IMR-90 (cell line): ENCODE results near the gene POLR2I. TPM values are rescaled to one million over a fixed set of nuclear protein-coding genes. Genes with fewer than 3 reads are reported as not detected.

ENCODE experiments used
- ATAC-seq: fragments of 200-7000 bp; cut with Tn5 transposase; 2 replicates; pipeline ENCODE4 v1.9.1; 2020; ENCODE audit warnings: low read depth, mild to moderate bottlenecking, moderate library complexity
- BruUV-seq: library from RNA; stranded (reverse); fragments of 400-500 nt; replicated peaks from 2 replicates; lab custom pipeline; 2021; lab: Mats Ljungman, UMichigan
- CTCF ChIA-PET: fragments of 300-600 bp; formaldehyde crosslinking; extraction: SDS; loops from one replicate; lab custom pipeline; 2021; ENCODE audit warnings: antibody characterized with exemption; lab: Yijun Ruan, JAX
- POLR2A ChIA-PET: fragments of 300-600 bp; sonication (Branson Sonifier 250); formaldehyde crosslinking; loops from one replicate; lab custom pipeline; 2022; ENCODE audit warnings: antibody characterized with exemption; ENCODE audit not compliant: unreplicated experiment; lab: Charles Lee
- DNase-seq: peaks from one replicate; pipeline ENCODE4 v3.0.0; 2013
- H2AFZ ChIP-seq: replicated peaks from 2 replicates; pipeline ENCODE3; 2013; ENCODE audit warnings: low read length, mild to moderate bottlenecking; ENCODE audit not compliant: poor library complexity
- H2AK5ac ChIP-seq: 2 replicates; pipeline ENCODE4 v1.6.1; 2013; ENCODE audit warnings: low read depth, low read length, inconsistent platforms
- H2AK9ac ChIP-seq: replicated peaks from 2 replicates; pipeline ENCODE3; 2013; ENCODE audit warnings: mild to moderate bottlenecking, low read depth, low read length, moderate library complexity; ENCODE audit not compliant: poor library complexity
- H2BK120ac ChIP-seq: 2 replicates; pipeline ENCODE4 v1.6.1; 2013; ENCODE audit warnings: low read depth, low read length, inconsistent platforms
- H2BK15ac ChIP-seq: 3 replicates; pipeline ENCODE4 v1.6.1; 2013; ENCODE audit warnings: low read depth, low read length, inconsistent platforms
- H2BK20ac ChIP-seq: 2 replicates; pipeline ENCODE4 v1.6.1; 2013; ENCODE audit warnings: low read depth, mild to moderate bottlenecking, inconsistent platforms, low read length, moderate library complexity
- H2BK5ac ChIP-seq: 2 replicates; pipeline ENCODE4 v1.6.1; 2013; ENCODE audit warnings: mild to moderate bottlenecking, low read depth, low read length, inconsistent platforms; ENCODE audit not compliant: poor library complexity, severe bottlenecking
- H3K14ac ChIP-seq: replicated peaks from 2 replicates; pipeline ENCODE4 v1.6.1; 2013; ENCODE audit warnings: low read depth, low read length, inconsistent platforms
- H3K18ac ChIP-seq: 2 replicates; pipeline ENCODE4 v1.6.1; 2013; ENCODE audit warnings: low read depth, low read length, control low read depth
- H3K23ac ChIP-seq: 2 replicates; pipeline ENCODE4 v1.6.1; 2013; ENCODE audit warnings: low read depth, low read length, inconsistent platforms
- H3K27ac ChIP-seq: 2 replicates; pipeline ENCODE4 v1.5.1; 2013; ENCODE audit warnings: mild to moderate bottlenecking, control low read depth, low read length; ENCODE audit not compliant: insufficient read depth
- H3K27me3 ChIP-seq: 2 replicates; pipeline ENCODE4 v1.6.1; 2013; ENCODE audit warnings: low read length; ENCODE audit not compliant: control insufficient read depth, insufficient read depth
- H3K36me3 ChIP-seq: 2 replicates; pipeline ENCODE4 v1.6.1; 2013; ENCODE audit warnings: low read length, mixed read lengths; ENCODE audit not compliant: control insufficient read depth, insufficient read depth
- H3K4ac ChIP-seq: 2 replicates; pipeline ENCODE4 v1.6.1; 2013; ENCODE audit warnings: low read depth, low read length, inconsistent platforms
- H3K4me1 ChIP-seq: 2 replicates; pipeline ENCODE4 v1.6.1; 2013; ENCODE audit warnings: low read length, mixed read lengths; ENCODE audit not compliant: control insufficient read depth, insufficient read depth
- H3K4me2 ChIP-seq: 2 replicates; pipeline ENCODE4 v1.6.1; 2013; ENCODE audit warnings: low read depth, mild to moderate bottlenecking, control low read depth, low read length, moderate library complexity
- H3K4me3 ChIP-seq: 2 replicates; pipeline ENCODE4 v1.5.1; 2013; ENCODE audit warnings: low read depth, mild to moderate bottlenecking, control low read depth, low read length, moderate library complexity; ENCODE audit not compliant: insufficient read depth
- H3K56ac ChIP-seq: 2 replicates; pipeline ENCODE4 v1.6.1; 2013; ENCODE audit warnings: low read length, inconsistent platforms; ENCODE audit not compliant: insufficient read depth; ENCODE audit errors: extremely low read depth
- H3K79me1 ChIP-seq, 2 experiments: 2 replicates each; pipeline ENCODE4 v1.6.1; 2013; ENCODE audit warnings: low read length in 2 of 2, inconsistent platforms in 1 of 2, low read depth in 1 of 2
- H3K9ac ChIP-seq: 2 replicates; pipeline ENCODE4 v1.6.1; 2013; ENCODE audit warnings: low read depth, low read length, control low read depth
- H3K9me1 ChIP-seq: 2 replicates; pipeline ENCODE4 v1.6.1; 2013; ENCODE audit warnings: low read length, inconsistent platforms; ENCODE audit not compliant: insufficient read depth
- H3K9me3 ChIP-seq: 2 replicates; pipeline ENCODE4 v1.6.1; 2013; ENCODE audit warnings: low read length; ENCODE audit not compliant: control insufficient read depth, insufficient read depth
- H4K20me1 ChIP-seq: 2 replicates; pipeline ENCODE4 v1.6.1; 2013; ENCODE audit warnings: low read length, inconsistent platforms; ENCODE audit not compliant: insufficient read depth
- H4K5ac ChIP-seq: 2 replicates; pipeline ENCODE4 v1.6.1; 2013; ENCODE audit warnings: mild to moderate bottlenecking, low read depth, low read length, control low read depth
- H4K8ac ChIP-seq, 2 experiments: 2 replicates each; pipeline ENCODE4 v1.6.1; 2013; ENCODE audit warnings: low read depth in 2 of 2, low read length in 2 of 2, control low read depth in 1 of 2, inconsistent platforms in 1 of 2
- H4K91ac ChIP-seq: 2 replicates; pipeline ENCODE4 v1.6.1; 2013; ENCODE audit warnings: low read depth, low read length, inconsistent platforms; ENCODE audit not compliant: insufficient read depth
- CEBPB ChIP-seq: IDR thresholded peaks from 2 replicates; pipeline ENCODE4 v1.6.1; 2012; ENCODE audit warnings: low read depth, low read length, improper control_type of control experiment
- MAFK ChIP-seq: IDR thresholded peaks from 2 replicates; pipeline ENCODE4 v1.6.1; 2012; ENCODE audit warnings: low read depth, low read length, improper control_type of control experiment
- RCOR1 ChIP-seq: IDR thresholded peaks from 2 replicates; pipeline ENCODE4 v1.6.1; 2012; ENCODE audit warnings: mild to moderate bottlenecking, low read length, improper control_type of control experiment; ENCODE audit not compliant: insufficient replicate concordance
- RFX5 ChIP-seq: IDR thresholded peaks from 2 replicates; pipeline ENCODE4 v1.8.0; 2012; ENCODE audit warnings: low read depth, mild to moderate bottlenecking, low read length, moderate library complexity
- WGBS, 2 experiments: methylation state at CpG; one replicate each; pipeline versions ENCODE4 v1.1.5 to v1.1.7; 2013; ENCODE audit warnings: missing lambda C conversion rate in 2 of 2; ENCODE audit not compliant: insufficient read length in 1 of 2; ENCODE audit errors: extremely low coverage in 2 of 2; 5-methylcytosine and 5-hydroxymethylcytosine counted together
- dilution Hi-C: fragments of 300-500 bp; cut with HindIII; formaldehyde crosslinking; loops from one replicate; pipeline ENCODE4 v1.14.3; 2018; ENCODE audit warnings: low sequenced_read_pairs; ENCODE audit not compliant: unreplicated experiment
- in situ Hi-C: fragments of 300-500 bp; cut with MboI; formaldehyde crosslinking; loops from 3 replicates; pipeline ENCODE4 v1.14.3; 2019; ENCODE audit warnings: low sequenced_read_pairs, inconsistent platforms, mixed read lengths
- intact Hi-C: fragments of 100-400 bp; cut with micrococcal nuclease; formaldehyde crosslinking; loops from 2 replicates; pipeline ENCODE4 v1.10.0; 2022
- polyA plus RNA-seq, 3 experiments: library from polyadenylated mRNA; depleted of rRNA; stranded (reverse); fragments of >200 nt; gene quantifications; 2 replicates each; pipeline ENCODE4 v1.2.3, GENCODE V29; 2012; ENCODE audit warnings: low replicate concordance in 1 of 3
- total RNA-seq: library from RNA; depleted of rRNA; stranded (reverse); fragments of >200 nt; gene quantifications from 2 replicates; pipeline ENCODE4 v1.2.3, GENCODE V29; 2012

Gene POLR2I
- total and polyA plus RNA-seq, 2 of the 4 experiments (the other 2 are of a cell fraction), result 35.8 to 59.7 TPM

GRCh38 chr19:36116344-36116637, 1.6 kb upstream of the POLR2I start:
- H3K27me3 ChIP-seq, result no peaks in the 10 kb centered on the region
- H2BK120ac ChIP-seq, result no peak overlapping the region
- peak overlapping the region; percentile 4 for H2BK5ac ChIP-seq
- POLR2A ChIA-PET, result no interaction called here
- peaks cover 16% of the 10 kb centered on the region for H4K20me1 ChIP-seq
- no peaks in the 10 kb centered on the region for H3K9me3 ChIP-seq
- peak overlapping the region; percentile 63 for H3K4me3 ChIP-seq
- peaks cover 28% of the 10 kb centered on the region for H3K36me3 ChIP-seq
- H2BK15ac ChIP-seq, result no peak overlapping the region
- dilution Hi-C loops (no loop called here), in situ Hi-C loops (no loop called here), intact Hi-C loops (no loop called here)
- H3K56ac ChIP-seq, result peak overlapping the region; percentile 43; the same call in 1 of the 2 replicates
- H3K18ac ChIP-seq, result no peak overlapping the region
- WGBS, 2 experiments, result no CpG with 5 or more reads among the region's 1 CpG
- peak overlapping the region; percentile 88 for H3K14ac ChIP-seq
- H3K4me1 ChIP-seq, result peaks cover 7% of the 10 kb centered on the region
- peak overlapping the region; percentile 24 for H4K91ac ChIP-seq
- H3K4me2 ChIP-seq, result peak overlapping the region; percentile 94
- peak overlapping the region; percentile 65; the same call in 1 of the 2 replicates for H4K5ac ChIP-seq
- H2AFZ ChIP-seq, result peak overlapping the region; percentile 100
- H2AK9ac ChIP-seq, result peak overlapping the region; percentile 99
- H4K8ac ChIP-seq, result peak overlapping the region; percentile 34 to 95; a peak in 3 of 4 replicates
- H3K4ac ChIP-seq, result peak overlapping the region; percentile 93
- CTCF ChIA-PET, result interaction anchor here (3.5 kb wide), 1 partner anchor 11 kb away, joined by 14 read pairs; no protein-coding TSS in a partner anchor
- no peak for ATAC-seq
- TF ChIP-seq RFX5 (no peak), MAFK (no peak), RCOR1 (no peak), CEBPB (no peak)
- peaks cover 27 to 66% of the 10 kb centered on the region in 2 experiments for H3K79me1 ChIP-seq
- no peak overlapping the region for H2BK20ac ChIP-seq
- no TSS peak for BruUV-seq
- no peak for DNase-seq
- H3K27ac ChIP-seq, result peak overlapping the region; percentile 71
- 0 out of 2 replicates have a peak, but pooled peaks cover 6% of the 10 kb centered on the region for H3K9me1 ChIP-seq
- peak overlapping the region; percentile 99 for H2AK5ac ChIP-seq
- peak overlapping the region; percentile 83 for H3K9ac ChIP-seq
- peak overlapping the region; percentile 90 for H3K23ac ChIP-seq
